B cell (primary cell): ENCODE results near the gene ACTR1B. TPM values are rescaled to one million over a fixed set of nuclear protein-coding genes. Genes with fewer than 3 reads are reported as not detected.

Experiments used
- ATAC-seq: fragments of 200-7000 bp; cut with Tn5 transposase; one replicate; pipeline ENCODE4 v1.10.0; 2021; ENCODE audit warnings: low read depth, mild to moderate bottlenecking, moderate number of reproducible peaks, moderate library complexity
- CTCF ChIA-PET: fragments of 350-600 bp; sonication (Branson Sonifier 250); formaldehyde crosslinking; loops from one replicate; lab custom pipeline; 2021; ENCODE audit warnings: antibody characterized with exemption, inconsistent platforms; lab: Charles Lee
- POLR2A ChIA-PET: fragments of 350-600 bp; sonication (Branson Sonifier 250); formaldehyde crosslinking; loops from one replicate; lab custom pipeline; 2021; ENCODE audit warnings: antibody characterized with exemption; lab: Charles Lee
- DNase-seq: peaks from one replicate; pipeline ENCODE4 v3.0.0; 2013
- H2AFZ ChIP-seq: 2 replicates; pipeline ENCODE4 v1.6.1; 2012; ENCODE audit warnings: mild to moderate bottlenecking, low read depth, low read length; ENCODE audit not compliant: insufficient read depth, poor library complexity, severe bottlenecking
- H3K27ac ChIP-seq, 2 donors: 1 replicate in 1 of 2; 2 replicates in 1 of 2; pipeline ENCODE4 v1.5.1; 2012 to 2013; ENCODE audit warnings: low read length in 2 of 2, mild to moderate bottlenecking in 2 of 2, moderate library complexity in 1 of 2
- H3K27me3 ChIP-seq, 4 experiments: fragments of 200-600 bp in 1 of 4; sonication (generic) in 1 of 4; replicated peaks in 1 of 4; 1 replicate in 2 of 4; 2 replicates in 2 of 4; pipeline versions ENCODE4 v1.6.1 to v1.7.0; 2013 to 2016; ENCODE audit warnings: low read length in 3 of 4, mild to moderate bottlenecking in 2 of 4, mixed read lengths in 1 of 4, moderate library complexity in 1 of 4; ENCODE audit not compliant: insufficient read depth in 4 of 4, control insufficient read depth in 3 of 4; ENCODE audit errors: control extremely low read depth in 1 of 4
- H3K36me3 ChIP-seq, 2 experiments: replicated peaks in 1 of 2; 1 replicate in 1 of 2; 2 replicates in 1 of 2; pipeline versions ENCODE4 v1.6.1 to v1.7.1; 2013; ENCODE audit warnings: low read length in 1 of 2; ENCODE audit not compliant: insufficient read depth in 2 of 2, control insufficient read depth in 1 of 2; ENCODE audit errors: control extremely low read depth in 1 of 2, extremely low read depth in 1 of 2
- H3K4me1 ChIP-seq, 2 donors: fragments of 200-600 bp in 1 of 2; sonication (generic) in 1 of 2; 1 replicate in 1 of 2; 2 replicates in 1 of 2; pipeline versions ENCODE4 v1.5.1 to v1.6.1; 2013 to 2017; ENCODE audit warnings: low read length in 2 of 2; ENCODE audit not compliant: control insufficient read depth in 2 of 2, insufficient read depth in 2 of 2
- H3K4me2 ChIP-seq: replicated peaks from 2 replicates; pipeline ENCODE3; 2012; ENCODE audit warnings: mild to moderate bottlenecking, low read depth, low read length; ENCODE audit not compliant: poor library complexity, severe bottlenecking
- H3K4me3 ChIP-seq, 5 experiments: fragments of 200-600 bp in 1 of 5; sonication (generic) in 1 of 5; 1 replicate in 3 of 5; 2 replicates in 2 of 5; pipeline versions ENCODE4 v1.5.1 to v1.7.0; 2011 to 2016; ENCODE audit warnings: low read length in 4 of 5, mild to moderate bottlenecking in 4 of 5, low read depth in 2 of 5, control low read depth in 1 of 5, moderate library complexity in 1 of 5; ENCODE audit not compliant: insufficient read depth in 1 of 5; ENCODE audit errors: control extremely low read depth in 1 of 5, extremely low read depth in 1 of 5
- H3K79me2 ChIP-seq: fragments of 200-600 bp; sonication (generic); one replicate; pipeline ENCODE4 v1.6.0; 2016; ENCODE audit warnings: low read length; ENCODE audit not compliant: control insufficient read depth, insufficient read depth
- H3K9ac ChIP-seq: fragments of 200-600 bp; sonication (generic); 2 replicates; pipeline ENCODE4 v1.6.1; 2017; ENCODE audit warnings: mild to moderate bottlenecking, low read length, moderate library complexity
- H3K9me3 ChIP-seq, 3 donors: one replicate each; pipeline versions ENCODE4 v1.6.1 to v1.7.1; 2013; ENCODE audit warnings: low read length in 2 of 3; ENCODE audit not compliant: control insufficient read depth in 2 of 3, insufficient read depth in 1 of 3; ENCODE audit errors: control extremely low read depth in 1 of 3
- H4K20me1 ChIP-seq: 2 replicates; pipeline ENCODE4 v1.6.0; 2012; ENCODE audit warnings: mild to moderate bottlenecking, low read length; ENCODE audit not compliant: insufficient read depth, control insufficient read depth, poor library complexity, severe bottlenecking
- H3K27ac Mint-ChIP-seq: one replicate; pipeline ENCODE4 v1.8.0; 2021; ENCODE audit warnings: mixed read lengths
- H3K27me3 Mint-ChIP-seq: one replicate; pipeline ENCODE4 v1.8.0; 2021; ENCODE audit warnings: mixed read lengths
- H3K4me1 Mint-ChIP-seq: one replicate; pipeline ENCODE4 v1.8.0; 2021; ENCODE audit warnings: mixed read lengths
- H3K4me3 Mint-ChIP-seq: one replicate; pipeline ENCODE4 v1.8.0; 2021; ENCODE audit warnings: mixed read lengths
- H3K9me3 Mint-ChIP-seq: one replicate; pipeline ENCODE4 v1.8.0; 2022; ENCODE audit warnings: mixed read lengths; ENCODE audit not compliant: insufficient read depth
- EZH2 ChIP-seq: IDR thresholded peaks from 2 replicates; pipeline ENCODE4 v1.6.1; 2012; ENCODE audit warnings: borderline replicate concordance, low read depth, mild to moderate bottlenecking, moderate library complexity, low read length; ENCODE audit not compliant: insufficient read depth, poor library complexity, severe bottlenecking
- WGBS: methylation state at CpG from one replicate; pipeline ENCODE4 v1.1.5; 2013; ENCODE audit warnings: missing lambda C conversion rate; ENCODE audit not compliant: insufficient coverage; 5-methylcytosine and 5-hydroxymethylcytosine counted together
- intact Hi-C: fragments of 100-400 bp; cut with micrococcal nuclease; formaldehyde crosslinking; loops from one replicate; pipeline ENCODE4 v1.10.0; 2022
- polyA plus RNA-seq: library from polyadenylated mRNA; depleted of rRNA; stranded (reverse); fragments of >200 nt; gene quantifications from 2 replicates; pipeline ENCODE4 v1.2.3, GENCODE V29; 2012
- total RNA-seq, 2 donors: library from RNA; stranded (reverse); fragments of 120-200 nt in 1 of 2; gene quantifications; 1 replicate in 1 of 2; 2 replicates in 1 of 2; pipeline versions ENCODE4 v1.2.3 to v1.2.4, GENCODE V29; 2013 to 2022
- TF ChIP-seq, protein P1 (sequence below): fragments of 200-600 bp; IDR thresholded peaks from one replicate; pipeline ENCODE4 v1.8.0; 2022; ENCODE audit warnings: antibody characterized with exemption, mild to moderate bottlenecking

The ACTR1B gene
- total and polyA plus RNA-seq, 2 donors (not counting 1 experiment from before 2014, with no cell fraction given), result 69.0 to 143 TPM

DNA sequence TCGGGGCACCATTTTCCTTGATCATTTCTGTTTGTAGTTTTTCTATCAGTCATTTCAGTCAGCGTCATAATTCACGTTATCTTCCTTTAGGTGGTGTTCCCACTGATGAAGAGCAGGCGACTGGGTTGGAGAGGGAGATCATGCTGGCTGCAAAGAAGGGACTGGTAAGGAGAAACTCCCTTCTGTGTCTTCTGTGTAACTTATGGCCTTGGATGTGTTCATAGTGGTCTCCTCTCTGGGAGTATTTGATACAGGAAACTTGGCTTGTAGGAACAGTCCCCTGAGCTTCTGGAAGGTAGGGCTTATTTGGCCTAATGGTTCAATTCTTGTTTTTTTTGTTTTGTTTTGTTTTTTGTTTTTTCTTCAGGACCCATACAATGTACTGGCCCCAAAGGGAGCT, 16.9 kb downstream of the ACTR1B start:
- Histone ChIP-seq H3K4me1 (peaks cover 14 to 15% of the 10 kb centered on the region in 2 donors), H3K27me3 (no peaks in the 10 kb centered on the region), H3K79me2 (peaks cover 14% of the 10 kb centered on the region), H3K36me3 (peaks cover 4 to 29% of the 10 kb centered on the region in 2 experiments), H3K4me2 (peak overlapping the region; percentile 88), H3K27ac (peak overlapping the region in 1 of 2 donors; percentile 87), H4K20me1 (peaks cover 12% of the 10 kb centered on the region), H2AFZ (no peak overlapping the region), H3K9me3 (no peaks in the 10 kb centered on the region), H3K4me3 (peak overlapping the region; percentile 61 to 97 (median 97)), H3K9ac (peak overlapping the region; percentile 99)
- ChIA-PET CTCF (interaction anchor here (1.8 to 2.9 kb wide), 4 partner anchors 13 to 56 kb away, joined by 10 to 34 read pairs (median 14); partner anchors contain the start of gene ACTR1B), POLR2A (interaction anchor here (1.5 to 3.6 kb wide), 2 partner anchors 16 to 23 kb away, joined by 3 to 44 read pairs; partner anchors contain the start of genes ACTR1B and C2orf92)
- no peak for ATAC-seq
- TF ChIP-seq EZH2, result no peak
- TF ChIP-seq, protein P1, sequence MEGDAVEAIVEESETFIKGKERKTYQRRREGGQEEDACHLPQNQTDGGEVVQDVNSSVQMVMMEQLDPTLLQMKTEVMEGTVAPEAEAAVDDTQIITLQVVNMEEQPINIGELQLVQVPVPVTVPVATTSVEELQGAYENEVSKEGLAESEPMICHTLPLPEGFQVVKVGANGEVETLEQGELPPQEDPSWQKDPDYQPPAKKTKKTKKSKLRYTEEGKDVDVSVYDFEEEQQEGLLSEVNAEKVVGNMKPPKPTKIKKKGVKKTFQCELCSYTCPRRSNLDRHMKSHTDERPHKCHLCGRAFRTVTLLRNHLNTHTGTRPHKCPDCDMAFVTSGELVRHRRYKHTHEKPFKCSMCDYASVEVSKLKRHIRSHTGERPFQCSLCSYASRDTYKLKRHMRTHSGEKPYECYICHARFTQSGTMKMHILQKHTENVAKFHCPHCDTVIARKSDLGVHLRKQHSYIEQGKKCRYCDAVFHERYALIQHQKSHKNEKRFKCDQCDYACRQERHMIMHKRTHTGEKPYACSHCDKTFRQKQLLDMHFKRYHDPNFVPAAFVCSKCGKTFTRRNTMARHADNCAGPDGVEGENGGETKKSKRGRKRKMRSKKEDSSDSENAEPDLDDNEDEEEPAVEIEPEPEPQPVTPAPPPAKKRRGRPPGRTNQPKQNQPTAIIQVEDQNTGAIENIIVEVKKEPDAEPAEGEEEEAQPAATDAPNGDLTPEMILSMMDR, result no peak
- peak; percentile 7 for DNase-seq
- H3K4me1 Mint-ChIP-seq, result peaks cover 21% of the 10 kb centered on the region
- WGBS, result 96% methylated on average over 3 of the region's 4 CpGs
- H3K4me3 Mint-ChIP-seq, result peak overlapping the region; percentile 100
- intact Hi-C loops, result loop anchor here (5.0 kb wide), 2 partner anchors 350 to 365 kb away; partner anchors contain the start of gene TMEM131
- no peaks in the 10 kb centered on the region for H3K9me3 Mint-ChIP-seq
- peaks cover 3% of the 10 kb centered on the region for H3K27me3 Mint-ChIP-seq
- H3K27ac Mint-ChIP-seq, result peak overlapping the region; percentile 76
